PC-9 (cell line): ENCODE results near the gene CPT1C. TPM values are rescaled to one million over a fixed set of nuclear protein-coding genes. Genes with fewer than 3 reads are reported as not detected.

Experiments used
- BruUV-seq: library from RNA; stranded (reverse); fragments of 400-500 nt; replicated peaks from 2 replicates; lab custom pipeline; 2021; lab: Mats Ljungman, UMichigan
- CTCF ChIA-PET: fragments of 300-600 bp; sonication (Branson Sonifier 250); formaldehyde crosslinking; loops from one replicate; lab custom pipeline; 2022; ENCODE audit warnings: antibody characterized with exemption; lab: Charles Lee
- POLR2A ChIA-PET: fragments of 300-600 bp; sonication (Branson Sonifier 250); formaldehyde crosslinking; loops from one replicate; lab custom pipeline; 2022; ENCODE audit warnings: antibody characterized with exemption; ENCODE audit not compliant: unreplicated experiment; lab: Charles Lee
- DNase-seq, 2 experiments: peaks; one replicate each; pipeline versions ENCODE4 v3.0.0 to v3.0.0-alpha.2; 2015 to 2022; ENCODE audit warnings: mixed read lengths in 1 of 2
- H2AFZ ChIP-seq: fragments of 200-600 bp; sonication (generic); 2 replicates; pipeline ENCODE4 v1.8.1; 2017; ENCODE audit warnings: antibody characterized with exemption
- H3F3A ChIP-seq: fragments of 200-600 bp; sonication (generic); 2 replicates; pipeline ENCODE4 v1.8.1; 2017; ENCODE audit warnings: antibody characterized with exemption, mild to moderate bottlenecking, low read depth; ENCODE audit not compliant: insufficient read depth
- H3K27ac ChIP-seq: fragments of 200-600 bp; sonication (generic); 2 replicates; pipeline ENCODE4 v1.6.1; 2016; ENCODE audit warnings: mixed run types
- H3K27me3 ChIP-seq: fragments of 200-600 bp; sonication (generic); 2 replicates; pipeline ENCODE4 v1.6.1; 2016; ENCODE audit warnings: low read depth, mixed run types; ENCODE audit not compliant: insufficient read depth
- H3K36me3 ChIP-seq: fragments of 200-600 bp; sonication (generic); 2 replicates; pipeline ENCODE4 v1.6.1; 2016; ENCODE audit warnings: low read depth, mixed run types
- H3K4me1 ChIP-seq: fragments of 200-600 bp; sonication (generic); replicated peaks from 2 replicates; pipeline ENCODE4 v1.6.1; 2016; ENCODE audit warnings: mixed run types; ENCODE audit not compliant: insufficient read depth
- H3K4me2 ChIP-seq: fragments of 200-600 bp; sonication (generic); 2 replicates; pipeline ENCODE4 v1.6.1; 2017; ENCODE audit warnings: mixed run types
- H3K4me3 ChIP-seq: fragments of 200-600 bp; sonication (generic); 2 replicates; pipeline ENCODE4 v1.6.1; 2016; ENCODE audit warnings: mixed run types
- H3K79me2 ChIP-seq: fragments of 200-600 bp; sonication (generic); 2 replicates; pipeline ENCODE4 v1.6.1; 2017; ENCODE audit warnings: low read depth, mixed run types
- H3K9me2 ChIP-seq: fragments of 200-600 bp; sonication (generic); 2 replicates; pipeline ENCODE4 v1.8.1; 2017; ENCODE audit warnings: mild to moderate bottlenecking; ENCODE audit not compliant: insufficient read depth
- H3K9me3 ChIP-seq: fragments of 200-600 bp; sonication (generic); 2 replicates; pipeline ENCODE4 v1.8.1; 2016; ENCODE audit warnings: low read depth; ENCODE audit not compliant: insufficient read depth
- H4K20me1 ChIP-seq: fragments of 200-600 bp; sonication (generic); 2 replicates; pipeline ENCODE4 v1.8.1; 2017; ENCODE audit not compliant: insufficient read depth
- CTCF ChIP-seq: fragments of 200-600 bp; sonication (generic); conservative IDR thresholded peaks from 2 replicates; pipeline ENCODE4 v1.6.1; 2017; ENCODE audit warnings: mixed run types, antibody characterized with exemption, mild to moderate bottlenecking, moderate library complexity
- EZH2 ChIP-seq: fragments of 200-600 bp; sonication (generic); IDR thresholded peaks from 2 replicates; pipeline ENCODE4 v1.8.0; 2017; ENCODE audit warnings: antibody characterized with exemption, low read depth
- intact Hi-C: fragments of 100-400 bp; cut with micrococcal nuclease; formaldehyde crosslinking; loops from one replicate; pipeline ENCODE4 v1.10.0; 2022; ENCODE audit not compliant: unreplicated experiment
- total RNA-seq: library from RNA; stranded (reverse); gene quantifications from 2 replicates; pipeline ENCODE4 v1.2.3, GENCODE V29; 2021

The CPT1C gene
- total RNA-seq, 1 experiment from 2014 or later: 1.7 TPM

- Histone ChIP-seq H3K4me1 (peaks cover 21% of the 10 kb centered on the region), H3K27me3 (no peaks in the 10 kb centered on the region), H2AFZ (no peak overlapping the region), H3F3A (peaks cover 69% of the 10 kb centered on the region), H3K9me2 (no peaks in the 10 kb centered on the region), H3K4me3 (no peak overlapping the region), H3K79me2 (peaks cover 74% of the 10 kb centered on the region), H3K36me3 (peaks cover 48% of the 10 kb centered on the region), H4K20me1 (peaks cover 93% of the 10 kb centered on the region), H3K27ac (no peak overlapping the region), H3K9me3 (no peaks in the 10 kb centered on the region), H3K4me2 (no peak overlapping the region)
- CTCF ChIA-PET: no interaction called here
- intact Hi-C loops: no loop called here
- TF ChIP-seq EZH2 (no peak), CTCF (no peak)
- no peak for DNase-seq
- POLR2A ChIA-PET: no interaction called here
- no TSS peak for BruUV-seq
These were observed 8.6 kb upstream of the CPT1C start for GRCh38 chr19:49682274-49682673.

GRCh38 chr19:49683814-49684250 lies 7.1 kb upstream of the CPT1C start:
- Histone ChIP-seq H3K79me2 (peaks cover 59% of the 10 kb centered on the region), H3K4me3 (no peak overlapping the region), H3K36me3 (peaks cover 48% of the 10 kb centered on the region), H3K9me3 (no peaks in the 10 kb centered on the region), H3F3A (peaks cover 70% of the 10 kb centered on the region; the same call in 1 of the 2 replicates), H3K27me3 (no peaks in the 10 kb centered on the region), H3K4me2 (no peak overlapping the region), H2AFZ (no peak overlapping the region), H3K27ac (no peak overlapping the region), H3K9me2 (no peaks in the 10 kb centered on the region), H3K4me1 (peaks cover 13% of the 10 kb centered on the region), H4K20me1 (peaks cover 94% of the 10 kb centered on the region)
- ChIA-PET POLR2A (interaction anchor here (0.6 kb wide), 1 partner anchor 44 kb away, joined by 3 read pairs; no protein-coding TSS in a partner anchor), CTCF (interaction anchor here (0.7 kb wide), 1 partner anchor 311 kb away, joined by 9 read pairs; no protein-coding TSS in a partner anchor)
- intact Hi-C loops: no loop called here
- no peak for DNase-seq
- BruUV-seq: no TSS peak
- TF ChIP-seq CTCF (no peak), EZH2 (no peak)

GRCh38 chr19:49684251-49684982 lies 6.5 kb upstream of the CPT1C start:
- peaks cover 48% of the 10 kb centered on the region for H3K36me3 ChIP-seq
- H3K79me2 ChIP-seq: peaks cover 53% of the 10 kb centered on the region
- BruUV-seq: no TSS peak
- H3K4me2 ChIP-seq: no peak overlapping the region
- H2AFZ ChIP-seq: no peak overlapping the region
- H4K20me1 ChIP-seq: peaks cover 94% of the 10 kb centered on the region
- DNase-seq: no peak
- no peak overlapping the region for H3K4me3 ChIP-seq
- TF ChIP-seq EZH2 (no peak), CTCF (peak; percentile 71)
- no peaks in the 10 kb centered on the region for H3K9me3 ChIP-seq
- peaks cover 8% of the 10 kb centered on the region; the same call in 1 of the 2 replicates for H3K4me1 ChIP-seq
- no peaks in the 10 kb centered on the region for H3K27me3 ChIP-seq
- H3K9me2 ChIP-seq: no peaks in the 10 kb centered on the region
- ChIA-PET POLR2A (interaction anchor here (0.6 kb wide), 1 partner anchor 44 kb away, joined by 3 read pairs; no protein-coding TSS in a partner anchor), CTCF (no interaction called here)
- intact Hi-C loops: no loop called here
- peaks cover 67% of the 10 kb centered on the region; the same call in 1 of the 2 replicates for H3F3A ChIP-seq
- no peak overlapping the region for H3K27ac ChIP-seq
